IMR-90 (cell line): ENCODE results near the gene TACR2. TPM values are rescaled to one million over a fixed set of nuclear protein-coding genes. Genes with fewer than 3 reads are reported as not detected.

ENCODE experiments used
- ATAC-seq: fragments of 200-7000 bp; cut with Tn5 transposase; 2 replicates; pipeline ENCODE4 v1.9.1; 2020; ENCODE audit warnings: low read depth, mild to moderate bottlenecking, moderate library complexity
- BruUV-seq: library from RNA; stranded (reverse); fragments of 400-500 nt; replicated peaks from 2 replicates; lab custom pipeline; 2021; lab: Mats Ljungman, UMichigan
- CTCF ChIA-PET: fragments of 300-600 bp; formaldehyde crosslinking; extraction: SDS; loops from one replicate; lab custom pipeline; 2021; ENCODE audit warnings: antibody characterized with exemption; lab: Yijun Ruan, JAX
- POLR2A ChIA-PET: fragments of 300-600 bp; sonication (Branson Sonifier 250); formaldehyde crosslinking; loops from one replicate; lab custom pipeline; 2022; ENCODE audit warnings: antibody characterized with exemption; ENCODE audit not compliant: unreplicated experiment; lab: Charles Lee
- DNase-seq: peaks from one replicate; pipeline ENCODE4 v3.0.0; 2013
- H2AFZ ChIP-seq: replicated peaks from 2 replicates; pipeline ENCODE3; 2013; ENCODE audit warnings: low read length, mild to moderate bottlenecking; ENCODE audit not compliant: poor library complexity
- H2AK5ac ChIP-seq: 2 replicates; pipeline ENCODE4 v1.6.1; 2013; ENCODE audit warnings: low read depth, low read length, inconsistent platforms
- H2AK9ac ChIP-seq: replicated peaks from 2 replicates; pipeline ENCODE3; 2013; ENCODE audit warnings: mild to moderate bottlenecking, low read depth, low read length, moderate library complexity; ENCODE audit not compliant: poor library complexity
- H2BK120ac ChIP-seq: 2 replicates; pipeline ENCODE4 v1.6.1; 2013; ENCODE audit warnings: low read depth, low read length, inconsistent platforms
- H2BK15ac ChIP-seq: 3 replicates; pipeline ENCODE4 v1.6.1; 2013; ENCODE audit warnings: low read depth, low read length, inconsistent platforms
- H2BK20ac ChIP-seq: 2 replicates; pipeline ENCODE4 v1.6.1; 2013; ENCODE audit warnings: low read depth, mild to moderate bottlenecking, inconsistent platforms, low read length, moderate library complexity
- H2BK5ac ChIP-seq: 2 replicates; pipeline ENCODE4 v1.6.1; 2013; ENCODE audit warnings: mild to moderate bottlenecking, low read depth, low read length, inconsistent platforms; ENCODE audit not compliant: poor library complexity, severe bottlenecking
- H3K14ac ChIP-seq: replicated peaks from 2 replicates; pipeline ENCODE4 v1.6.1; 2013; ENCODE audit warnings: low read depth, low read length, inconsistent platforms
- H3K18ac ChIP-seq: 2 replicates; pipeline ENCODE4 v1.6.1; 2013; ENCODE audit warnings: low read depth, low read length, control low read depth
- H3K23ac ChIP-seq: 2 replicates; pipeline ENCODE4 v1.6.1; 2013; ENCODE audit warnings: low read depth, low read length, inconsistent platforms
- H3K27ac ChIP-seq: 2 replicates; pipeline ENCODE4 v1.5.1; 2013; ENCODE audit warnings: mild to moderate bottlenecking, control low read depth, low read length; ENCODE audit not compliant: insufficient read depth
- H3K27me3 ChIP-seq: 2 replicates; pipeline ENCODE4 v1.6.1; 2013; ENCODE audit warnings: low read length; ENCODE audit not compliant: control insufficient read depth, insufficient read depth
- H3K36me3 ChIP-seq: 2 replicates; pipeline ENCODE4 v1.6.1; 2013; ENCODE audit warnings: low read length, mixed read lengths; ENCODE audit not compliant: control insufficient read depth, insufficient read depth
- H3K4ac ChIP-seq: 2 replicates; pipeline ENCODE4 v1.6.1; 2013; ENCODE audit warnings: low read depth, low read length, inconsistent platforms
- H3K4me1 ChIP-seq: 2 replicates; pipeline ENCODE4 v1.6.1; 2013; ENCODE audit warnings: low read length, mixed read lengths; ENCODE audit not compliant: control insufficient read depth, insufficient read depth
- H3K4me2 ChIP-seq: 2 replicates; pipeline ENCODE4 v1.6.1; 2013; ENCODE audit warnings: low read depth, mild to moderate bottlenecking, control low read depth, low read length, moderate library complexity
- H3K4me3 ChIP-seq: 2 replicates; pipeline ENCODE4 v1.5.1; 2013; ENCODE audit warnings: low read depth, mild to moderate bottlenecking, control low read depth, low read length, moderate library complexity; ENCODE audit not compliant: insufficient read depth
- H3K56ac ChIP-seq: 2 replicates; pipeline ENCODE4 v1.6.1; 2013; ENCODE audit warnings: low read length, inconsistent platforms; ENCODE audit not compliant: insufficient read depth; ENCODE audit errors: extremely low read depth
- H3K79me1 ChIP-seq, 2 experiments: 2 replicates each; pipeline ENCODE4 v1.6.1; 2013; ENCODE audit warnings: low read length in 2 of 2, inconsistent platforms in 1 of 2, low read depth in 1 of 2
- H3K9ac ChIP-seq: 2 replicates; pipeline ENCODE4 v1.6.1; 2013; ENCODE audit warnings: low read depth, low read length, control low read depth
- H3K9me1 ChIP-seq: 2 replicates; pipeline ENCODE4 v1.6.1; 2013; ENCODE audit warnings: low read length, inconsistent platforms; ENCODE audit not compliant: insufficient read depth
- H3K9me3 ChIP-seq: 2 replicates; pipeline ENCODE4 v1.6.1; 2013; ENCODE audit warnings: low read length; ENCODE audit not compliant: control insufficient read depth, insufficient read depth
- H4K20me1 ChIP-seq: 2 replicates; pipeline ENCODE4 v1.6.1; 2013; ENCODE audit warnings: low read length, inconsistent platforms; ENCODE audit not compliant: insufficient read depth
- H4K5ac ChIP-seq: 2 replicates; pipeline ENCODE4 v1.6.1; 2013; ENCODE audit warnings: mild to moderate bottlenecking, low read depth, low read length, control low read depth
- H4K8ac ChIP-seq, 2 experiments: 2 replicates each; pipeline ENCODE4 v1.6.1; 2013; ENCODE audit warnings: low read depth in 2 of 2, low read length in 2 of 2, control low read depth in 1 of 2, inconsistent platforms in 1 of 2
- H4K91ac ChIP-seq: 2 replicates; pipeline ENCODE4 v1.6.1; 2013; ENCODE audit warnings: low read depth, low read length, inconsistent platforms; ENCODE audit not compliant: insufficient read depth
- CEBPB ChIP-seq: IDR thresholded peaks from 2 replicates; pipeline ENCODE4 v1.6.1; 2012; ENCODE audit warnings: low read depth, low read length, improper control_type of control experiment
- ELK1 ChIP-seq: fragments of 150-350 bp; IDR thresholded peaks from 2 replicates; pipeline ENCODE4 v1.6.1; 2016; ENCODE audit warnings: low read depth, mild to moderate bottlenecking, low read length, moderate library complexity, borderline replicate concordance
- MAZ ChIP-seq: IDR thresholded peaks from 2 replicates; pipeline ENCODE4 v1.6.1; 2012; ENCODE audit warnings: low read depth, mild to moderate bottlenecking, low read length, improper control_type of control experiment, moderate library complexity, borderline replicate concordance
- RAD21 ChIP-seq: IDR thresholded peaks from 2 replicates; pipeline ENCODE4 v1.6.1; 2012; ENCODE audit warnings: low read length, improper control_type of control experiment
- WGBS, 2 experiments: methylation state at CpG; one replicate each; pipeline versions ENCODE4 v1.1.5 to v1.1.7; 2013; ENCODE audit warnings: missing lambda C conversion rate in 2 of 2; ENCODE audit not compliant: insufficient read length in 1 of 2; ENCODE audit errors: extremely low coverage in 2 of 2; 5-methylcytosine and 5-hydroxymethylcytosine counted together
- dilution Hi-C: fragments of 300-500 bp; cut with HindIII; formaldehyde crosslinking; loops from one replicate; pipeline ENCODE4 v1.14.3; 2018; ENCODE audit warnings: low sequenced_read_pairs; ENCODE audit not compliant: unreplicated experiment
- in situ Hi-C: fragments of 300-500 bp; cut with MboI; formaldehyde crosslinking; loops from 3 replicates; pipeline ENCODE4 v1.14.3; 2019; ENCODE audit warnings: low sequenced_read_pairs, inconsistent platforms, mixed read lengths
- intact Hi-C: fragments of 100-400 bp; cut with micrococcal nuclease; formaldehyde crosslinking; loops from 2 replicates; pipeline ENCODE4 v1.10.0; 2022
- polyA plus RNA-seq, 3 experiments: library from polyadenylated mRNA; depleted of rRNA; stranded (reverse); fragments of >200 nt; gene quantifications; 2 replicates each; pipeline ENCODE4 v1.2.3, GENCODE V29; 2012; ENCODE audit warnings: low replicate concordance in 1 of 3
- total RNA-seq: library from RNA; depleted of rRNA; stranded (reverse); fragments of >200 nt; gene quantifications from 2 replicates; pipeline ENCODE4 v1.2.3, GENCODE V29; 2012

The TACR2 gene
- total and polyA plus RNA-seq, 2 of the 4 experiments (the other 2 are of a cell fraction): not detected

DNA sequence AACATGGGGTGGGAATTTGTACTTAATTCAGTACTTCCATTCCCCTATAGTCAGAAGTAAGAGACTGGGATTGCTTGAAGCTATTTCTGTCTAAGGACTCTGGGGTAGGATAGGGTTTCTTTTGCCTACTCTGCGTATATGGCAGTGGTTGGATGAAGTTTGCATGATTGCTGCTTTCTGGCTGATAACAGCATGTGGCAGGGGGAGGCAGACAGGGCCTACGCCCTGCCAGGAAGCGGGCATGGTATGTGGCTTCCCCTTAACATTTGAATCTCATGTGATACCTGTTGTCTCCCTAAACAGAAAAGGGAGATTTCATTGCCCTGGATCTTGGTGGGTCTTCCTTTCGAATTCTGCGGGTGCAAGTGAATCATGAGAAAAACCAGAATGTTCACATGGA is 57.1 kb downstream of the TACR2 start:
- peak overlapping the region; percentile 19; the same call in 1 of the 2 replicates for H2BK120ac ChIP-seq
- ATAC-seq: no peak
- TF ChIP-seq CEBPB: no peak
- no peak for TF ChIP-seq ELK1
- TF ChIP-seq MAZ: no peak
- TF ChIP-seq RAD21: no peak
- no peak overlapping the region for H3K23ac ChIP-seq
- H3K79me1 ChIP-seq: peaks cover 33 to 67% of the 10 kb centered on the region in 2 experiments
- no peak overlapping the region for H3K9ac ChIP-seq
- peaks cover 3% of the 10 kb centered on the region; the same call in 1 of the 2 replicates for H3K36me3 ChIP-seq
- H3K9me1 ChIP-seq: peaks cover 18% of the 10 kb centered on the region
- dilution Hi-C loops: no loop called here
- ChIA-PET CTCF (no interaction called here), POLR2A (no interaction called here)
- no peak overlapping the region for H4K91ac ChIP-seq
- H3K14ac ChIP-seq: no peak overlapping the region
- 100% methylated on average over 2 of the region's 5 CpGs; no CpG with 5 or more reads in 1 of the 2 experiments for WGBS, 2 experiments
- no peak overlapping the region for H3K56ac ChIP-seq
- no peaks in the 10 kb centered on the region for H3K27me3 ChIP-seq
- H2BK20ac ChIP-seq: no peak overlapping the region
- no peak overlapping the region; the same call in 2 of the 3 replicates for H2BK15ac ChIP-seq
- H3K4ac ChIP-seq: peak overlapping the region; percentile 47; the same call in 1 of the 2 replicates
- in situ Hi-C loops: no loop called here
- no peak overlapping the region for H3K27ac ChIP-seq
- no peak overlapping the region for H3K4me2 ChIP-seq
- H3K4me3 ChIP-seq: no peak overlapping the region
- intact Hi-C loops: no loop called here
- no peak overlapping the region for H3K18ac ChIP-seq
- no peak overlapping the region for H4K8ac ChIP-seq
- no TSS peak for BruUV-seq
- H4K20me1 ChIP-seq: peaks cover 42% of the 10 kb centered on the region
- H3K4me1 ChIP-seq: peaks cover 25% of the 10 kb centered on the region
- peak overlapping the region; percentile 78 for H2AK5ac ChIP-seq
- H3K9me3 ChIP-seq: no peaks in the 10 kb centered on the region
- no peak for DNase-seq
- H2BK5ac ChIP-seq: no peak overlapping the region
- H2AFZ ChIP-seq: no peak overlapping the region
- H4K5ac ChIP-seq: no peak overlapping the region
- no peak overlapping the region for H2AK9ac ChIP-seq
